Neural cell (in vitro differentiated cells): ENCODE data around the gene CFI.

ENCODE experiments used
- CTCF ChIP-seq: fragments of 450-650 bp; IDR thresholded peaks from 2 replicates; pipeline ENCODE4 v1.5.1; 2014; ENCODE audit warnings: antibody characterized with exemption, mild to moderate bottlenecking, moderate library complexity; ENCODE audit not compliant: poor library complexity, severe bottlenecking
- EP300 ChIP-seq: fragments of 450-650 bp; conservative IDR thresholded peaks from 2 replicates; pipeline ENCODE4 v1.6.1; 2014; ENCODE audit warnings: antibody characterized with exemption, mild to moderate bottlenecking, moderate library complexity; ENCODE audit not compliant: poor library complexity, severe bottlenecking
- EZH2 ChIP-seq: fragments of 200-600, 300-800 bp; shearing (Covaris generic), sonication (generic); IDR thresholded peaks from 2 replicates; pipeline ENCODE4 v1.6.1; 2014; ENCODE audit warnings: antibody characterized with exemption, low read length, borderline replicate concordance, mild to moderate bottlenecking; ENCODE audit not compliant: insufficient read depth, poor library complexity, severe bottlenecking
- POLR2AphosphoS5 ChIP-seq: IDR thresholded peaks from 2 replicates; pipeline ENCODE4 v1.6.1; 2012
- REST ChIP-seq: IDR thresholded peaks from 2 replicates; pipeline ENCODE4 v1.6.1; 2012; ENCODE audit warnings: borderline replicate concordance

GRCh38 chr4:109764789-109765402 lies 36.9 kb downstream of the CFI start:
- TF ChIP-seq CTCF, result no peak
- no peak for TF ChIP-seq EP300
- no peak for TF ChIP-seq REST
- TF ChIP-seq POLR2AphosphoS5, result no peak
- TF ChIP-seq EZH2, result no peak
